Keratinocyte (primary cell): ENCODE measurements around the gene WDR46.

Source experiments
- CTCF ChIP-seq, 3 experiments: IDR thresholded peaks in 1 of 3; conservative IDR thresholded peaks in 1 of 3; optimal IDR thresholded peaks in 1 of 3; 2 replicates in 2 of 3; 3 replicates in 1 of 3; pipeline versions ENCODE3 to v1.5.1; 2011; ENCODE audit warnings: low read length in 3 of 3, mild to moderate bottlenecking in 3 of 3, moderate library complexity in 2 of 3, control low read depth in 1 of 3, inconsistent platforms in 1 of 3; ENCODE audit not compliant: insufficient read depth in 2 of 3; ENCODE audit errors: extremely low read depth in 1 of 3
- EZH2 ChIP-seq: IDR thresholded peaks from one replicate; pipeline ENCODE4 v1.6.1; 2012; ENCODE audit warnings: inconsistent platforms, mild to moderate bottlenecking, low read length, moderate library complexity

DNA sequence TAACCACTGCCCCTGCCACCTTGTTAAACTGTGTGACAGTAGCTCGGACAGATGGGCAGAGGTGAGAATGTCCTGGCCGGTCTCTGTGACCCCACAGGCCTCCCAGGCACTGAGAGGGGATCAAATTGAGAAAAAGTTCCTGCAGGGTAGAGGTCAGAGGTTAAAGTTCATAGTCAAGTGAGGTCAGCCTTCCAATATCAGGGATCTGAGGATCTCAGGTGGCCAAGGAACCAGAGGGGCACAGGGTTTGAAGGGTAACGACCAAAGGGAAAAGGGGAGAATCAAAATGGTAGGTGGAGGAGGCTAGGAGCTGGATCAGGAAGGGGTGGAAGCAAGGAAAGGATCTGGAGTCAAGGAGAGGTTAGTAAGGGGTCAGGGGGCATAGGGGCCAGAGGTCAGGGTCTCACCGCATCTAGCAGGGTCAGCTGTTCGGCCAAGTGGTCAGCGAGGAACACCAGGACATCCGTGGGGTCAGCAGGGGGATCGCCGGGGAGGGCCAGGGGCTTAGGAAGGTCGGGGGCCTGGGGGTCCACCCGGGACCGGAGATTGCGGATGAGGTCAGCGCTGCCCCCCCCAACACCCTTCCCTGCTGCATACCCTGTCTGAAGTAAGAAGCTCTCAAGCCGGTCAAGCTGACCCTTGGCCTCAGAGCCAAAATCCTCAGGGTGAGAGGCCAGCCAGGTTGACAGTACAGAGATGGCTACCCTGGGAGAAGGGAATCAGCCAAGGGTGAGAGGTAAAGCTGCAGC is 6.8 kb upstream of the WDR46 start:
- TF ChIP-seq CTCF (optimal IDR thresholded peaks at IDR 0.05 in 1 of 3, IDR thresholded peaks at IDR 0.05 in 1 of 3, conservative IDR thresholded peaks at IDR 0.05 in 1 of 3; ENCODE audit: extremely low read depth in 1 of 3, insufficient read depth in 2 of 3, low read length in 3 of 3) (no peak), EZH2 (no peak)
